ENCODE measurements around the gene LTBP1.

LTBP1 gene

DNA sequence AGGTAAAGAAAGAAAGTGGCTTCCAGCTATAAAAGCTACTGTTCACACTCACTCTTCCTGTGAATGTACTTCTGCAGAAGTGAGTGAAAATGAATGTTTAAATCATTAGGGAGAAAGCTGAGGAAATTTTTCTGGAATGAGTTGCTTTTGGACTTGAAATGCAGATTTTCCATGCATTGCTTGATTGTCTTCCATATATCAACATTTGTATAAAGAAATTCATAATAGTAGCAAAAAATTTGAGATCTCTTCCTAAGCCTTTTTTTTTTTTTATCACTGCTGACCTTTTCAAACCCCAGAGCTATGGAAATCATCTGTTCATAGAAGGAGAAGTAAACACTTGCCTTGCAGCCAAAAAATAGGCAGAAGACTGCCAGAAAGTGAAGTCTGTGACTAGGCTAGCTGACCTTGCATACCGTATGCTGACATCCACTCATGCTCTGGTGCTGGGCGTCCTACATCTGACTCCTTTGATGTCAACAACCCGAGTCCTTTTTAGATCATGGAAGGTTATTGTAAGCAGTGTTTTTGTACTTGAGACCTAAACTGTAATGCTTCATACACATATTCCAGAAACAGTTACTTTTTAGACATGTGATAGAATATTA is 375.2 kb downstream of the LTBP1 start:
- Mint-ChIP-seq H3K27ac (peak overlapping the region; percentile 87), H3K36me3 (peaks cover 6% of the 10 kb centered on the region), H3K4me1 (peaks cover 31% of the 10 kb centered on the region), H3K4me3 (peak overlapping the region; percentile 42), H3K9me3 (no peaks in the 10 kb centered on the region)
- peak; percentile 40 for ATAC-seq
- no peak for DNase-seq (ENCODE audit: low spot score in 2 of 2)

DNA sequence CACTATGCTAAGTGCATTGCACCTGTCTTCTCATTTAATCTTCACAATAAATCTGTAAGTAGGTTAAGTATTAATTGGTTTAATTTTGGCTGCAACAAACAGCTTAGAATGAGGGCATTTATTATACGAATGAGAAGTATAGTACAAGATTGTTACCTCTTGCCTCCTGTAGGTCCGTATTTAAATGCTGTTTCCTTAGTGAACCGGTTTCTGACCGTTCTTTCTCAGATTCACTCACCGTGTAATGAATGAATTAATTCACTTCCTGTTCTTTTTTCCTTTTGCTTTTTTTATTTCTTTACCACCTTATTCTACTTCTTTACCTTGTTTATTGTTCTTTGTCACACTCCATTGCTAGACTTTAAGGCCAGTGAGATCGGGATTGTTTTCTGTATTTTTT is 375.9 kb downstream of the LTBP1 start:
- ATAC-seq: no peak
- Mint-ChIP-seq H3K4me3 (peak overlapping the region; percentile 11), H3K9me3 (no peaks in the 10 kb centered on the region), H3K36me3 (peaks cover 6% of the 10 kb centered on the region), H3K27ac (no peak overlapping the region), H3K4me1 (peaks cover 31% of the 10 kb centered on the region)
- no peak for DNase-seq (ENCODE audit: low spot score in 2 of 2)

DNA sequence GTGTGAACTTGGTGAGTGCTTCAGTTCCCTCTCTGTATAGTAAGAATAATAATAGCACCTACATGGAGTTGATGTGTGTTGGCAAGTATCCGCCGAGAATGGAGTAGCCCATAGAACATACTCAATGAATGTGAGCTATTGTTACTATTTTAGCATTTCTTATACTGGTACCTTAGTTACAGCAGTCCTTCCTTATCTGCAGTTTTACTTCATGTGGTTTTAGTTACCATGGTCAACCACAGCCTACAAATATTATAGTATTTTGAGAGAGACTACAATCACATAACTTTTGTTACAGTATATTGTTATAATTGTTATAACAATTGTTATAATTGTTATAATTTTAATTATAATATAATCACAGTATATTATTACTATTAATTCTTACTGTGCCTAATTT is 377.2 kb downstream of the LTBP1 start:
- Mint-ChIP-seq H3K4me3 (no peak overlapping the region), H3K9me3 (no peaks in the 10 kb centered on the region), H3K4me1 (peaks cover 31% of the 10 kb centered on the region), H3K36me3 (peaks cover 6% of the 10 kb centered on the region), H3K27ac (no peak overlapping the region)
- ATAC-seq (no peak), DNase-seq (ENCODE audit: low spot score in 2 of 2) (no peak)

DNA sequence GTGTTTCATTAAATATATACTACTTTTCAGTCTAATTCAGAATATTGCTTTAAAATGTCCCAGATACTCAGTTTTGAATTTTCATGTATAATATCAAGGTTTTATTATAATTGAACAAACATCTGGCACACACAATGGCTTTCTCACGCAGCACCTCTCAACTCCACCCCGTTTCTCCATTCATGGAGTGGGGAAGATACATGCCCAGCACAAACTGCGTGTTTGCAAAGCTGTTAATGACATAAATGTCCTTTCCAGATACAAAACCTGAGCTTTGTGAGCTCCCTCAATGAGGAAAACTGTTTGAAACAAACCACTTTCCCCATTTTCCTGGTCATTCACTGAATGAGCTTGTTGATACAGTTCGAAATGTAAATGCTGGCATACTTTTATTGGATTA is 379.3 kb downstream of the LTBP1 start:
- no peak overlapping the region for H3K4me3 Mint-ChIP-seq
- H3K27ac Mint-ChIP-seq: no peak overlapping the region
- H3K36me3 Mint-ChIP-seq: no peaks in the 10 kb centered on the region
- ATAC-seq (no peak), DNase-seq (ENCODE audit: low spot score in 2 of 2) (no peak)
- H3K4me1 Mint-ChIP-seq: peaks cover 19% of the 10 kb centered on the region
- no peaks in the 10 kb centered on the region for H3K9me3 Mint-ChIP-seq

DNA sequence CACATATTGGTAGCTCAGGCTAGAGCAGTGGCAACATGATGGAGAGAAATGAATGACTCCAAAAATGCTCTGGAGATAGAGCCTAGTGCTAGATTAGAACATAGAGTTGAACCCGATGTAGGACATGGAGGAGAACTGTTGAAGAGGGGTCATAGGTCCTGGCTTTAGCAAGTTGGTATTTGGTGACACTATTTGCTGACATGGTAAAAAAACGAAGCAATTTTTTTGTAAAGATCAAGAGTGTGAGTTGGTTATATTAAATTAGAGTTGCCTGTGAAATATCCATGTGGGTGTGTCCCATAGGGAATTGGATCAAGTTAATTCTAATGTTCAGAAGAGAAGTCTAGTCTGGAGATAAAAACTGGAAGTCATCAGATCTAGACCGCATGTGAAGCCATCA is 386.7 kb downstream of the LTBP1 start:
- DNase-seq (ENCODE audit: low spot score in 2 of 2) (no peak), ATAC-seq (no peak)
- no peaks in the 10 kb centered on the region for H3K36me3 Mint-ChIP-seq
- no peak overlapping the region for H3K27ac Mint-ChIP-seq
- H3K4me1 Mint-ChIP-seq: no peaks in the 10 kb centered on the region
- H3K4me3 Mint-ChIP-seq: no peak overlapping the region
- peaks cover 7% of the 10 kb centered on the region for H3K9me3 Mint-ChIP-seq

DNA sequence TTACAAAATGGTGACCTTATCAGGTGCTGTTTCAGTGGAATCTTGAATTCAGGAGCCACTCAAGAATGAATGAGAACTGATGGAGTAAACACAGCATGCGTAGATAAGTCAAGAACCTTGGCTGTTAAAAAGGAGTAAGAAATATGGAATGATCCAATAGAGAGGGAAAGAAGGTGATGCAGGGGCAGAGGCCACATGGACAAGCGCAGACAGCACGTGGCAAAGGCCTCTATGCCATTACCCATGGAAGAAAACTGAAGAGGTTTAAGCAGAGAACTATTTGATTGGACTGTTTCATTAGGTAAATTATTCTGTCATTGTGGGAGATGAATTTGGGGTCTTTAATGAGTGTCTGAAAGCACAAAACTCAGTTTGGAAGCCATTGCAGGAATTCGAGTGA is 387.3 kb downstream of the LTBP1 start:
- no peak for ATAC-seq
- DNase-seq (ENCODE audit: low spot score in 2 of 2): no peak
- H3K4me3 Mint-ChIP-seq: no peak overlapping the region
- H3K4me1 Mint-ChIP-seq: no peaks in the 10 kb centered on the region
- H3K9me3 Mint-ChIP-seq: peaks cover 7% of the 10 kb centered on the region
- no peaks in the 10 kb centered on the region for H3K36me3 Mint-ChIP-seq
- no peak overlapping the region for H3K27ac Mint-ChIP-seq

DNA sequence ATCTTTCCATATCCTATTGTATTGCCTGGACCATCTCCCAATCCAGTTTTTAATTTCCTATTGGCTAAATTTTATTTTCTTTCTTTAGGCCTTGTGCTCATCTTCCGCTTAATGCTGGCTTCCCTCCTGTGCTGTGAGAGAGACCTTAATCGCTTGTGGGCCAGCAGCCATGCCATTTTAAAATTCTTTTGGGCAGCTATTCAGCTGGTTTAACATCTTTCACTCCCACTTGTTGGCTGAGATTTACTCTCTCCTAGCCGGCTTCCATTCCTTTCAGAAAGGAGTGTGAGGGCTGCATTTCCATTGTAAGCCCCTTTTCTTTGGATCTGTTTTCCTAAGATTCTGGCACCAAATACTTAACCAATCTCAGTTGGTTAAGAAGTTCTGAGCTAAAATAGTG is 388.8 kb downstream of the LTBP1 start:
- no peak for ATAC-seq
- Mint-ChIP-seq H3K27ac (no peak overlapping the region), H3K36me3 (no peaks in the 10 kb centered on the region), H3K4me1 (no peaks in the 10 kb centered on the region), H3K9me3 (peaks cover 7% of the 10 kb centered on the region), H3K4me3 (no peak overlapping the region)
- DNase-seq (ENCODE audit: low spot score in 2 of 2): no peak

DNA sequence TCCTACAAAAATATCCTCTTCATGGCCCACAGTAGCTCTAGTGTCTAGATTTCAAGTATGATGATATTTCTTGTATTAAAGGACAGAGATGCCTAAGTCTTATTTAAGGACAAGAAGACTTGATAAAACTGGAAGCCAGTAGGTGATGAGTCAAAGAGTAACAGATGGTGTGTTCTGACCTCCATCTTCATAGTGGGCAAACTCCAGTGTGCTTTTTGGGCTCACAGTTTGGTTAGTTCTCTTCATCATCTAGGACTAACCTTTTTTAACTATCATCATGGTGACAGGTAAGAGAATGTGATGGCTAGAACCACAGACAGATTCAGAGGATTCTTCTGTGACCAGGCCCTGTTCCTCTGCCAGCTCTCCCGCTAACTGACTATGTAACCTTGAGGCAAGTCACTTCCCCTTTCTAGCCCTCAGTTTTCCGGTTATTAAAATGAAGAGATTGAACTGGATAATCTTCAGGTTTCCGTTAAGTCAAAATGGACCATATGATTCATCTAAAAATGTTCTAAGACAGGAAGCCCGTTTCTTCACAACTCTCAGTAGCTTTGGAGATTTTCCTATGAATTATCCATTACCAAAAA is 389.4 kb downstream of the LTBP1 start:
- DNase-seq (ENCODE audit: low spot score in 2 of 2) (no peak), ATAC-seq (peak; percentile 68)
- no peak overlapping the region for H3K27ac Mint-ChIP-seq
- no peak overlapping the region for H3K4me3 Mint-ChIP-seq
- no peaks in the 10 kb centered on the region for H3K36me3 Mint-ChIP-seq
- no peaks in the 10 kb centered on the region for H3K4me1 Mint-ChIP-seq
- peaks cover 7% of the 10 kb centered on the region for H3K9me3 Mint-ChIP-seq

DNA sequence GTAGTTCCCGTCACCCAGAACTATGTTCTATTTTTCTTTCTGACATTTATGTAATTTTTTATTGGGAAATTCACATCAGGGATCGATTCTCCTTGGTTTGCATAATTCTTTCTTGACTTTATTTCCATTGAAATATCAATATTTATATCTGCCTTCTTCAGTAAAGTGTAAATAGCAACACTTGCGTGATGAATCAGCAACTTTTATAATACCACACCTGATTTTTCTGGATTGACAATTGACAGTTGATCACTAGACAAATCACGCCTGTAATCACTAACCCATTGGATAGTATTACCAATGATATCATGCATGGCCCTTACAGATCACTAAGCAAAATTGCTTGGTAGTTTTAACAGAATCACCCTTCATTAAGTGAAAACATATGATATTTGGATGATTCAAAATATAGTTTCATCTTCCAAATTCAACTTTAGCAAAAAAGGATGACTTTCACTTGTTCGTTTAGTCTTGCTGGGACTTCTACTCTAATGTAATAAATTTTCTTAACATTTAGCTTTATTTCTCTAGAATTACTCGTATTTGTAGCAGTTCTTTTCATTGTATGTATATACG is 390.7 kb downstream of the LTBP1 start:
- H3K4me3 Mint-ChIP-seq: no peak overlapping the region
- H3K27ac Mint-ChIP-seq: no peak overlapping the region
- no peaks in the 10 kb centered on the region for H3K4me1 Mint-ChIP-seq
- H3K9me3 Mint-ChIP-seq: peaks cover 7% of the 10 kb centered on the region
- no peak for ATAC-seq
- DNase-seq (ENCODE audit: low spot score in 2 of 2): no peak
- no peaks in the 10 kb centered on the region for H3K36me3 Mint-ChIP-seq

DNA sequence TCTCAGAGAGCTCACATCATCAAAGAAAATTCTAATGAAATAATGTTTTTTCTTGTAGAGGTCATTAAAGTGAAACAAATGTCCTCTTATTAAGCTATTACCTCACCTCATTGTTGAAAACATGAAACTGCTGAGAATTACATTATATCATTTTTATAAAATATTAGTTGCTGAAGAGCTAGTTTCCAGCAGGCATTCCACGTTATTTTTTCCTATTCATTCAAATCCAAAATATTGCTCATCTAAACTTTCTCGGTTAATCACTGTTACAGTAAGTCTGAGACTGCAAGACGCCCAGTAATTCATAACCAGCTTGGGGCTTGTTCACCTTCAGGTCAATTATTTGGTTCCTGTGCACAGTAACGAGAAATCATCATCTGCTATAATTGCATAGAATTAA is 391.2 kb downstream of the LTBP1 start:
- Mint-ChIP-seq H3K27ac (no peak overlapping the region), H3K4me1 (no peaks in the 10 kb centered on the region), H3K9me3 (peaks cover 7% of the 10 kb centered on the region), H3K36me3 (no peaks in the 10 kb centered on the region), H3K4me3 (no peak overlapping the region)
- ATAC-seq: no peak
- DNase-seq (ENCODE audit: low spot score in 2 of 2): no peak

DNA sequence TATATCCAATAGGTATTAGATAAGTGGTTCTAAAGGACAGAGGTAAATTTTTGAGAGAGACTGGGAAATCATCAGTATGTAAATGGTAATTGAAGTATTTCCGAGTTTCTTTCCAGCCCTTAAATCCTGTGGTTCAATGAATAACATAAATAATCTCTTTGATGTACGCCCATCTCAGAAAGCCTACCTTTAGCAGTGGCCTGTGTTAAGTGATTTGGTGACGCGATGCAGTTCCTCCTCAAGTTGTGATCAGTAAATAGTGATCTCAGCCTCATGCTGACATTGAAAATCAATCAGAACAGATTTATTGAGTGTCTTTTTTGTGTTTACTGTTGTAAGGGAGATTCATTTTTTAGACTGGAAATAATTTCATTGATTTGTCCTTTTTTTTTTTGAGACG is 392.5 kb downstream of the LTBP1 start:
- DNase-seq (ENCODE audit: low spot score in 2 of 2) (no peak), ATAC-seq (no peak)
- Mint-ChIP-seq H3K36me3 (no peaks in the 10 kb centered on the region), H3K9me3 (peaks cover under 1% of the 10 kb centered on the region), H3K4me1 (peaks cover 2% of the 10 kb centered on the region), H3K27ac (no peak overlapping the region), H3K4me3 (no peak overlapping the region)

DNA sequence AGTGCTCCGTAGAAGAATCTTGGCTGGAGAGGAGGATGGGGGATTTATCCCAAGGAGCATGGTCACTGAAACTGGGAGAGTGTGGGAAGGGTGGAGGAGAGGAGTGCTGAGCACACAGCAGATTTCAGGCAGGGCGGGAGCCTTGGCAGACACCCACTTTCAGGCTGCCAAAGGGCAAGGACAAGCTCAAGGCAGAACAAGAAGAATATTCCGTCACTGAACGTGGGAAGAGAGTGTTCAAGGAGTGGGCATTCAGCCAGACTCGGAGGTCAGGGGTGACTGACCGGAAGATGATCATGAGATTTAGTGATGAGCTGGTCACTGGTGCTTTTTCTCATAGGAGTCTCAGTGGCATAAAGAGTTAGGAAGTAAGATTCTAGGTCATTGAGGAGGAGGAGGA is 393.5 kb downstream of the LTBP1 start:
- DNase-seq (ENCODE audit: low spot score in 2 of 2) (no peak), ATAC-seq (no peak)
- Mint-ChIP-seq H3K27ac (no peak overlapping the region), H3K4me3 (no peak overlapping the region), H3K4me1 (peaks cover 12% of the 10 kb centered on the region), H3K9me3 (no peaks in the 10 kb centered on the region), H3K36me3 (no peaks in the 10 kb centered on the region)

DNA sequence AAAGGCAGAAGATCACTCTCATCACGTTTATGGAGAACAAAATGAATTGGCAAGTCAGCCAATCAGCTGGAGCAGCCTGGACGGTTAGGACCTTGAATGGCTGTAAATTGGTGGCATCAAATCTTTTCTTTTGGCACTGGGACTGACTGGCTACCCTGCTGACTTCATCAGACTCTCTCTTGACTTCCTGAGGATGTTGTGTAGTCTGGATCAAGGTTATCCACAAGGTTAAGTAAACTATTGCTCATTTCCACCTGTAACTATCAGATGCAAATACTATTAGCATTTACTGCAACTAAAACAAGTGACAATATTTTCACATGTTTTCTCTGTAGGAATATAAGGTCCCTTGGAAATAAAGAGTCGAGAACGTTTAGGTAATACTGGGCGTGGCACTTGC is 395.4 kb downstream of the LTBP1 start:
- DNase-seq (ENCODE audit: low spot score in 2 of 2) (no peak), ATAC-seq (no peak)
- no peak overlapping the region for H3K27ac Mint-ChIP-seq
- H3K4me3 Mint-ChIP-seq: no peak overlapping the region
- no peaks in the 10 kb centered on the region for H3K36me3 Mint-ChIP-seq
- H3K4me1 Mint-ChIP-seq: peaks cover 13% of the 10 kb centered on the region
- H3K9me3 Mint-ChIP-seq: no peaks in the 10 kb centered on the region

DNA sequence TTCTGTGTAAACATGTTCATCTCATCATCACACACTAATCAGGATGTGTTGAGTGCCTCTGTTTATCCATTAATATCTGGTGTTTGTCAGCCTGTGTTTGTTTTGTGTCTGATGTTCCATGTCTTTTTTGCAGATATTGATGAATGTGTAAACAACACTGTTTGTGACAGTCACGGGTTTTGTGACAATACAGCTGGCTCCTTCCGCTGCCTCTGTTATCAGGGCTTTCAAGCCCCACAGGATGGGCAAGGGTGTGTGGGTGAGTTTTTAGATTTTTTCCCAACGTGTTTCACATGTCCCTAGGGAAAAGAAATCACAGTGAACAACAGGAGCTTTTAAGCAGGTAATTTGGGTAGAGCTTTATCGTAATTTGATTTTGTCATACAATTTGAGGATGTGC is 396.0 kb downstream of the LTBP1 start:
- DNase-seq (ENCODE audit: low spot score in 2 of 2) (no peak), ATAC-seq (no peak)
- no peak overlapping the region for H3K27ac Mint-ChIP-seq
- no peak overlapping the region for H3K4me3 Mint-ChIP-seq
- H3K4me1 Mint-ChIP-seq: peaks cover 13% of the 10 kb centered on the region
- H3K9me3 Mint-ChIP-seq: no peaks in the 10 kb centered on the region
- H3K36me3 Mint-ChIP-seq: no peaks in the 10 kb centered on the region

DNA sequence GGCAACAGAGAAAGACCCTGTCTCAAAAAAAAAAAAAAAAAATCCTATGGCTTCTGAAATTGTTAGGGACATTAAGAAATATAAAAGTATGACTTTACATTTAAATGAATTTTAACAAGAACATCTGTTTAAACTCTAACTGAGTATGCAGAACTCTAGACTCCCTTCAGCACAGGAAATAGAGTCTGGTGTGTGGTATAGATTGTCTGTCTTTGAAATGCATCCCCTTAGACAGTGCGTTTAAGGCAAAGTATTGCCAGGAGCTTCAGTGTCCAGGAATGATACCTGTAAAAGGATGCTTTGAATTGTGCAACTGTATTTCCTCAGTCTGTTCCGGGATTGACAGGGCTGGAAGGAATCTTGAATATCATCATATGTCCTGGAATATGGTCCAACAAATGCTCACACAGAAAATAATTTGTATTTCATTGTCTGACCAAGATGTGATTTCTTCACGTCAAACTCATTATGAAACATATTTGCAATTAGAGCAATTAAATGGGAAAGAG is 396.7 kb downstream of the LTBP1 start:
- DNase-seq (ENCODE audit: low spot score in 2 of 2) (no peak), ATAC-seq (no peak)
- Mint-ChIP-seq H3K36me3 (no peaks in the 10 kb centered on the region), H3K4me1 (peaks cover 13% of the 10 kb centered on the region), H3K27ac (no peak overlapping the region), H3K9me3 (no peaks in the 10 kb centered on the region), H3K4me3 (no peak overlapping the region)

DNA sequence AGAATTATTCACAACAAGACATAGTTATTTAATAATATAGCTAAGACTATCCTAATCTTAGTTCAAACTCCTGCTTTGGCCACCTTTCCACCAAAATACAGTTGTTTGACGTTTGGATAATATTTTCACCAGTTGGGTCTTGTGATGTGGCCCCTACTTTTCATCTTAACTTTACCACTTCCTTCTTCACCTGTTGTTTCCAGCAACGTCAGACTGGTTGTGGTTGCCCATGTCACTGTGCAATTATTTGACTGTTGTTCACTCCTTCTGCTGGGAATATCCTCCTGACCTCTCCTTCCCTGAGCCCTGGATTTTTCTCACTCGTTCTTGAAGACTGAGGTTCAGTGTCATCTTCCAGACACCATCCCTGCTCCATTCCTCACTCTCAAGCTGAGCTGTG is 397.5 kb downstream of the LTBP1 start:
- no peaks in the 10 kb centered on the region for H3K36me3 Mint-ChIP-seq
- ATAC-seq (no peak), DNase-seq (ENCODE audit: low spot score in 2 of 2) (no peak)
- no peak overlapping the region for H3K4me3 Mint-ChIP-seq
- H3K4me1 Mint-ChIP-seq: peaks cover 13% of the 10 kb centered on the region
- H3K27ac Mint-ChIP-seq: no peak overlapping the region
- no peaks in the 10 kb centered on the region for H3K9me3 Mint-ChIP-seq
